ENCODE data around the gene NEK11.

The NEK11 gene

DNA sequence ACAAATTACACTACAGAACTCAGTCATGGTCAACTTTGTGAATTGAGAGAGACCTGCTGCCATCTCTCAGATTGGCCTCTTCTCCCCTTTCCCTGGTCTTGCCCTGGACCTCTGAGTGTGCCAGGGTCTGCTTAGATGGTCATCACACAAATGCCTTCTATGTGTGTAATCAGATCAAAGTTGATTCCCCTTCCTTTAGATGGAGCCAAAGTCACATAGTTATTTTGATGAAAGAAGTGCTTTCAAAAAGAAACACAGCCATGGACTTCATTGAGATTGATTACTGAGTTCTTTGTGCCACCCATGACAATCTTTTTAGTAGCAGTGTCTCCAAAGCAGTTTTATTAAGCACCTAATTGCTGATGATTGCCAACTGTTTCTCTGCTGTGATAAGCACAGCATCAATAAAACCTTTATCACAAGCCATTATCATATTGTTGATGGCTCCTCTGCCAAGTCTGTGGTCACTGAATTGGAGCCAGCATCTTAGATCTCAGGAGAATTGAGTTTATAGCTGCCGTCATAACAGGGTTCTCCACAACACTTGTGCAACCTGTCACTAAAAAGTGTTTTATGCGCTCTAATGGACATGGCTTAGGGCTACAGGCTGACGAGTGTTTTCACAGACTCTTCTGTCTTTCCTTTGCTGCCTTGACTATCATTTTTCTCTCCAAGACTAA is 205.2 kb downstream of the NEK11 start:
- DNase-seq, result no peak

DNA sequence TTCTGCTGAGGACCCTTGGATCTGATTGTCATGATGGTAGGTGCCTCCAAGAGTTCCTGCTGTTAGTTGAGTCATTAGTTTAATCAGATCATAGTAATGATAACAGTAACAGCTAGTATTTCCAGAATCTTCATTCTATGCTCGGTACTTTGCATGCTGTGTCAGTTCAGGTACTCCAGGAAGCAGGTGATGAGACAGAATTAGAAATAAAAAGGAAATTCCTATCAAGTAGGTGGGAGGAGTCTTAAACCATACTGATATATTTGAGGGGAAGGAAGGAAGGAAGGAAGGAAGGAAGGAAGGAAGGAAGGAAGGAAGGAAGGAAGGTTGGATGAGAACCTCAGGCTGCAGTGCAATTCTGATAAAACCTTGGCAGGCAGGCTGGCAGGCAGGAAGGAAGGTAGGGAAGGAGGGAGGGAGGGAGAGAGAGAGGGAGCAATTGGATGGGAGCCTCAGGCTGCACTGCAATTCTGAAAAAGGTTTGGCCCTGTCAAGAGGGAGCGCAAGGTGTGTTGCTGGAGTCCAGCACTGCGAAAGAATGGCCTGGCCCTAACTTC is 206.1 kb downstream of the NEK11 start:
- no peak for DNase-seq

DNA sequence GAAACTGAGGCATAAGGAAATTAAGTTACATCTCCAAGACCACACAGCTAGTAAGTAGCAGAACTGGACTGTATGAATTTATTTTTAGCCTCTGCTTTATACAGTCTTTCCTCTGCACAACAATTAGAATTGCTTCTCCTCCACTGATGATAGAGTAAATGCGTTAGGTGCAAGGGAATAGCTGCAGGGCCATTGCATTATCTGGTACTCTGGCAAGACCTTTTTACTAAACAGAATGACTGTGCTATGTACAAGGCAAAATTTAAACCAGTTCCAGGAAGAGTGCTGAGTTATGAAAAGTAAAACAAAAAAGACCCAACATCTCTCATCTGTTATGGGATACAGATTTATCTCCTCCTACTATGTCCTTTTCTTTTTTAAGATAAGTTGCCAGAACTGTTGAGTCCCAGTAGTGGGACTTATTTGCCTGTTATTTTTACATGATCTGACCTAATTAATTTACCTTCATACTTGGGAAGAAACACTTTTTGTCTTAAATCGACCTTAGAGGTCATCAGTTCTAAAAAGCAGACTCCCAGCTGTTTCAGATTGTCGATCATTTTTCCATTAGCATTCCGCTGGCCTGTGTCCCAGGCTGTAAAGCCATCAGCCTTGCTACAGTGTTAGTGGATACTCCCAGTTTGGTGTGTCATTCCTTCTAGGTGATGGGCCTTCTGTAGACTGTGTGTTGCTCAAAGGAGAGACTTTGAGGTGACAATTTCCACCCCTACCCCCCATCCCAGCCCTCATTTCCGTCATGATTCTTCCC is 207.4 kb downstream of the NEK11 start:
- no peak for DNase-seq

DNA sequence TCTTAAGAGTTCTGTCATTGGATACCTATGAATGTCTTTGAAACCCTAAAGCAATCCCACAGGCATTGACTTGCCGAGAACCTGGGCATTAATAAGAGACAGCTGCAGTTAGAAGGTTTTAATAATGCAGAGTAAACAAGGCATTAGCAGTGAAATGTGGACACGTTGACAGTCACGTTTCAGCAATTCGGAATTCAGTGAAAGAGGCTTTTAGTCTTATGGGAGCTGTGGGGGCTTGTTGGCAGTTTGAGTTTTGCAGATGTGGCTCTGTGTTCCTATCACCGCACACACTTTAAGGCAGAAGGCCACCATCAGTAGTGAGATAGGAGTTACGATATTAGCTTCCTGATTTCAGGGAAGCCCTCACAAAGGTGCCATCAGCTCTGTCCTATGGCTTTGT is 209.7 kb downstream of the NEK11 start:
- no peak for DNase-seq

DNA sequence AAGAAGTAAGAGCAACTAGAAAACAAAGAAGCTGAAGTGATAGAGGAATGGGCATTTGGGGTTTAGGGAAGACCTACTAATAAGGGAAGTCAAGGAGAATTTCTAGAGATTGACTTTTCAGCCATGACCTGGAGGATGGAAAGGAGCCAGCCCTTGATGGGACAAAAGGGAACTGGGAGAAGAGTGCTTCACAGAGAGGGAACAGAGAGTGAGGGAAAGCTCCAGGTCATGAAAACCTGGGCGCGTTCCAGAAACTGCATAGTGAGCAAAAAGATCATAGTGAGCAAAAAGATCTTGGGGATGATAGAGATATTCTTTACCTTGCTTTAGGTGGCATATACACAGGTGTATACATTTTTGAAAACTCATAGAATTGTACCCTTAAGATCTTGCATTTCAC is 211.8 kb downstream of the NEK11 start:
- no peak for DNase-seq

DNA sequence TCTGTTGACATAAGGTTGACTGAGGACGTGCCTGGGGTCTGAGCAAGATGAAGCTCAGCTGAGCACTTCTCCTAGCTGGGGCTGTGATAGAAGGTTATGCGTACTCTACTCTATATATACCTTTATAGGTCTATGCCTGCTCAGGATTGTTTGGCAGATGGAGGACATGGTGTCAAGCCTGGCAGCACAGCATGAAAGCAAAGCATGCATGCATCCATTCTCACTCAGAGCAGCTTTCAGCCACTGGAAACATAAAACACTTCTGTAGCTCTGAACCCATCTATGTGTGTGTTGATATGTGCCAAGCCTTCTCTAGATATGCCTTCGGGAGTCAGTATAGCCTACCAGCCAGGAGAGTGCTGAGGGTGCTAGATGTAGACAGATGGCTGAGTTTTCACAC is 212.6 kb downstream of the NEK11 start:
- DNase-seq, result no peak

DNA sequence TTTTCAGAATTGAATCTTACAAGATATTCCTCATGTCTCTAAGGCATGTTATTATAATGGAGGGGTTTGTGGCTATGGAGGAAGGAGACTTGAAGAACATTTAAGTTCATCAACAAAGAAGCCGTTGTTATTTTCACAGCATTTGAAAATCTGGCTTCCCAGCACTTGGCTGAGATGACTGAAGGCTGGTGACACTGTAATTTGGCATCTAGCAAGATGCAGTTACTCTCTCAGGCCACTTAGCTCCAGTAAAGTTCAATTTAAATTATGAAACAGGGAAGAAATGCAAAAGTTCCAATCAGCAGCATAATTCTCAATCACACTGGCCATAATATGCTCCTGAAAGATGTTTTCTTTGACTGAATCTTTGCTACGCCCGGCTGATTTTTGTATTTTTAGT is 215.5 kb downstream of the NEK11 start:
- DNase-seq, result no peak

DNA sequence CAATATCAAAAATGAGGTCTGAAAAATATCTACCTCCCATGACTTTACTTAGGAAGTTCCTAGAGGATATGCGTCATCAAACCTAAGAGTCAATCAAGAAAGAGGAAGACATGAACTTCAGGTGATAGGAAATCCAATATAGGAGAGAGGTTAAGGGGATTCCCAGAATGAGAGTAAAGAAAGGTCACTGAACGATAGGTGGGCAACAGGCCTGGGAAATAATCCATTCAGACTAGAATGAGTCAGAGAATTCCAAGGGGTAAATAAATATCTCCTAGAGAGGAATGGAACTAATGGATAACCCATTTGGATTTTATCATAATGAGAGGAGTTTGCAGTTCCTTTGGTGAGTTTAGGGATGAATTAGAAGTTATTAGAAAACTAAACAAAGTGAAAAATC is 223.8 kb downstream of the NEK11 start:
- DNase-seq, result no peak

DNA sequence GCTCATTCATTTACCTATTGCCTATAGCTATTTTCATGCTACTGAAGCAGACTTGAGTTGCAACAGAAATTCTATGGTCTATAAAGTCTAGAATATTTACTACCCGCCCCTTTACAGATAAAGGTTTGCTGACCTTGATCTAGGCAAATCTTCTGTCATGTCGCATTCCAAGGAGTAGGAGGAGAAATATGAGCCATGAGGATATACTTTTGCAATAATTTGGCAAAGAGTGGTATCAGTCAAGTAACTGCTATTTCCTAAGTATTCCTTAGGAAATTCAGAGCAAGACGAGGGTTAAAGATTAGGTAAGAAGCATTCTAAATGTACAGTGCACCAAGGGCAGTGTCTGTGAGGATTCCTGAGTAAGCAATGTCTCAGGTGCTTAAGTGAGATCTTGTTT is 233.8 kb downstream of the NEK11 start:
- DNase-seq, result no peak

DNA sequence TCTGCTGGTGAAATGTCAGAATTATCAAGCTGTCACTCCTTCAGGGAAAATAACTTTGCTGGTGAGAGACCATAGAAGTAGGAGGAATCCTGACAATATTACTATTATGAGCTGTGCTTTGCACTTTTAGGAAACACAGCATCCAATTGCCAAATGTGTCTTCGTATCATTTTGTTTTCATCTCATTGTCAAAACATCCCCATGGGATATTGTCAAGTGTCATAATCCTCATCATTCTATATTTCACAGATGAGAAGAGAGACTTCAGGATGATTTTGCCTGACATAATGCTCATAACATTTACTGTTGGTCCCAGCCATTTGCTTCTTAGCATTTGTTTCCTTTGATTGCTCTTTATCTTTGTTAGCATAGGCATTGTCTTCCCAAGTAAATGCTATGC is 234.4 kb downstream of the NEK11 start:
- DNase-seq, result no peak

DNA sequence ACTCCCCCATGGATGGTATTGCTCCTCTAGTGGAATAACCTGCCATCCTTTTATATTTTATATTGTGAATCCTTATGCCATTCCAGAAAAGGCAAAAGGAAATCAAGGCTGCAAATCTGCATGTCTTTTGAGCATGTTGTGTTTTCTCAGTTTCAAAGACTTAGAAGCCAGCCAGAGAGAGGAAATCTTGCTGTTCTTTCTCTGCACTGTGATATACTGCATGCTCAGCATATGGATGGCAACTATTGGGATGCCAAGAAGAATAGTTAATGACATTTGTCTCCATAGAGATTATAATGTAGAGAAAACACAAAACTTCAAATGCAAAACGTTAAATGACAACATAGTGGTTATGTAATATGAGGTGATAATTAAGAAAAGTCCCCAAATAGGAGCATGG is 248.9 kb downstream of the NEK11 start:
- DNase-seq, result no peak

DNA sequence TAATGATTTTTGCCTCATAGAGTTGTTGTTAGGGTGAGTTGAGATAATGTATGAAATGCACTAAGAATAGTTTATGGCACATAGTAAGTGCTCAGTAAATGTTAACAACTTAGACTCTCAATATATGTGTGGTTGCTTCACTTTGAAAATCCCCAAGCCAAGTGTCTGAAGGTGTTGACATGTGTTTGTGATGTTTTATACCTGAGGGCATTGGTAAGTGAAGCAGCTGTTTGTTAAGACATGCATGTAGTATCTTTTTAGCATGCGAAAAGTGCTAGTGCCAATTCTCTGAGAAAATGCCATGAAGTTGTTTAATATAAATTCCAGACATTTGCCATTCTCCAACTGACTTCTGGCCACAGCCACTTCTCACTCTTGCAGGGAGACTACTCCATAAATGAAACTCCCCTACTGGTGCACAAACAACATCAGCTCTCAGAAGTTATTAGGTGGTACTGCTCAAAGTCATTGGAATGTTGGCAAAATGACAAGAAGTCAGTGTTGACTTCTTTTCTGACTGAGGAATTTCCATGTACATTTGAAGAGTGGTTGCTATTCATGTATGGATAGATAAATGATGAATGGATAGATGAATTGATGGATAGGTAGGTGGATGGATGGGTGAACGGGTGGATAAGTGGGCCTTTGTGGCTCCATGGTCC is 251.3 kb downstream of the NEK11 start:
- DNase-seq, result no peak

DNA sequence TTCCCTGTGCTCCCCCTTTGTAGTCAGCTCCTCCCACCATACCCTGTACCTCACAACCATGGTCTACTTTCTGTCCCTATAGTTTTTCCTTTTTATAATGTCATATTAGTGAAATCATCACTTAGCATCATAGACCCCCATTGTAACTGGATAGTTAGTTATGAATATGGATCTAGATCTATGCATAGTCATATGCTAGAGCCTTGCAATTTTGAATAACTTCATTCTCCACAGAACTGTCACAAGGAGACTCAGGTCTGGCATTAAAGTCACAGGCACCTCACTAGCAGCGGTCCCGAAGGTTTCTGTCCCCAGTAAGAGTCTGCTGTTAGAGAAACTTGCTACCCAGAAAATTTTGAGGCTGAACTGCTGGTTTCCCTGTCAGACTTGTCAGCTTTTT is 252.9 kb downstream of the NEK11 start:
- DNase-seq, result no peak

DNA sequence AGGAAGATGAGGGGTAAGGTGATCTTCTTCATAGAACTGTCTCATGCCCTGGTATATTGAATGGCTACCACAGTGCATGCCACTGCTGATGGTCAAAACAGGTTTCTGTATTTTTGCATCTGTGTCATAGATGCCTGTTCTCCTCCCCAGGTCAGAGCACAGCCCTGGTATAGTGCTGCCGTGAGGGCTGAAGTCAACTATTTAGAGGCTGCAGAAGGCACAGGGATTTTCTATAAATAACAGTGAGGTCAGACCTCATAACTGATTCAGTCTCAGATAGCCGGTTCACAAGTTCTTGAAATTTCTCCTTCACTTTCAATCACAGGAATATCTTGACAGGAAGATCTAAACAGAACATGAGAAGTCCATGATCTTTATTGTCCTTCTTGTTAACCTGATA is 255.7 kb downstream of the NEK11 start:
- DNase-seq, result no peak

DNA sequence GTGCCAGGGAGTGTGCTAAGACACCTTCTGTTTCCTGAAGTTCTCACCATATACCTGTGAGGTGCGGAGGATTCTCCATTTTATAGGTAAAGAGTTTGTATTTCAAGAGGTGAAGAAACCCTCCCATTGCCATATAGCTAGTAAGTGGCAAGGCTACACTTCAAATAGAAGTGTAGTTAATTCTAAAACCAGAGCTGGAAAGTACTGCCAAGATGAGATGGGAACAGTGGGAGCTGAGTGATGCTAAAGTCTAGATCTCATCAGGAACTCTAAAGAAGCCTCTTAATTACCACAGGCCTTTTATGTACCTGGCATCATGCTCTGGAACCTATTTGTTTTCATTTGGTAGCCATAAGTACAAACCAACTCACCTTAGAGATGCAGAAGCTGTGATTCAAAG is 256.3 kb downstream of the NEK11 start:
- DNase-seq, result no peak

DNA sequence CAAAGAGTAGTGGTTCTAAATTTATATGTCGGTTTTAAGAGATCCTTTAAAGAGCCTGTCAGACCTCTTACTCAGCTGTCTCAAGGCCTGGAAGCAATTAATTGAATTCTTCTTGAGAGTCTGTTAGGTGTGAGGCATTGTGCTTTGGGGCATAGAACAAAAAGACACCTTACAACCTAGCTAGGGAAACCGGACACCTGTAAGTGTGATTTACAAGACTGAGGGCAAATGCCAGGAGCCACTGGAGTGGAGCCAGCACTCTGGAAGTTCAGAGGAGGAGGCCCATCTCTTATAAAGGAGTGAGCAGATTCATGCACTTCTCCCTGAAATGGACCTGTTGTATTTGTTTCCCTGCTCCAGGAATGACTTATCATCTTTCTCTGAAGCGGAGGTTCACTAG is 257.2 kb downstream of the NEK11 start:
- no peak for DNase-seq

DNA sequence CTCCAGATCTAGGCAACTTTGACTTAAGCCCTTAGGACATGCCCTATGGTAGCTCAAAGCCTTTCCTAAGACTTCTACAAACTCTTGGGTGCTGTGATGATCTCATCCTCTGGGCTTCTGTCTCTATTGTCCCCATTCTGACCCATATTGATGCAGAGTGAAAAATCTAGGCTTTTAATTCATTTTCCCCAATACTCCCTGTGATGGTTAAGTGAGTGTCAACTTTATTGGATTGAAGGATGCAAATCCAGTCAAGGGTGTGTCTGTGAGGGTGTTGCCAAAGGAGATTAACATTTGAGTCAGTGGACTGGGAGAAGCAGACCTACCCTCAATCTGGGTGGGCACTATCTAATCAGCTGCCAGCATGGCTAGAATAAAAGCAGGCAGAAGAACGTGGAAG is 257.6 kb downstream of the NEK11 start:
- no peak for DNase-seq

DNA sequence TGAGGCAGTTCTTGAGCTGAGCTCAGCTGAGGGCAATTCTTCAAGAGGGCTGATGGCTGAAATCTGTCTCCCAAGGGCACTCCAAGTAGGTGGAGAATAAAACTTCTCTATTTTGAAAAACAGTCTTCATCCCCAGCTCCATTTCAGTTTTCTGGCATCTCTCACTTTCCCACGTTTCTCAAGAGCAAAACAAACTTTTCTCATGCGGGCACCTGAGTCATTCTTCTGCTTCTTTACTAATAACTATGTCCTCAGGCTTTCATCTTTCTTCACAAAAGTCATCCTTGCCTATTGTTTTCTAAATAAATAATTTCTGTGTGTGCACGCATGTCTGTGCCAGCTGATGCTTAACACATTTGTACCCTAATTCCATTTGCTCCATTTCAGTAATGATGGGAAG is 258.8 kb downstream of the NEK11 start:
- DNase-seq, result no peak

DNA sequence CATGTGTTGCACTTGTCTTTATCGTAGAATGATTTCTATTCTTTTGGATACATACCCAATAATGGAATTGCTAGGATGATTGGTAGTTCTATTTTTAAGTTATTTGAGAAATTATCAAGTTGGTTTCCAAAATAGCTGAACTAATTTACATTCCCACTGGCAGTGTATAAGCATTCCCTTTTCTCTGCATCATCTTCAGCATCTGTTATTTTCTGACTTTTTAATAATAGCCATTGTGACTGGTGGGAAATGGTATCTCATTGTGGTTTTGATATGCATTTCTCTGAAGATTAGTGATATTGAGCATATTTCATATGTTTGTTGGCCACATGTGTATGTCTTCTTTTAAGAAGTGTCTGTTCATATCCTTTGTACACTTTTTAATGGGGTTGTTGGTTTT is 273.2 kb downstream of the NEK11 start:
- no peak for DNase-seq

DNA sequence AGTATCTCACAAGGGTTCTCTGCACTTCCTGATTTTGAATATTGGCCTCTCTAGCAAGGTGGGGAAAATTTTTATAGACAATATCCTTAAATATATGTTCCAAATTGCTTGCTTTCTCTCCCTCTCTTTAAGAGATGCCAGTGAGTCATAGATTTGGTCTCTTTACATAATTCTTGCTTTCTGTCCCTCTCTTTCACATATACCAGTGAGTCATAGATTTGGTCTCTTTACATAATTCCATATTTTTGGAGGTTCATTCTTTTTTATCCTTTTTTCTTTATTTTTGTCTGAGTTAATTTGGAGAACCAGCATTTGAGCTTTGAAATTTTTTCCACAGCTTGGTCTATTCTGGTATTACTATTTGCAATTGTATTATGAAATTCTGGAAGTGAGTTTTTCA is 277.2 kb downstream of the NEK11 start:
- no peak for DNase-seq

DNA sequence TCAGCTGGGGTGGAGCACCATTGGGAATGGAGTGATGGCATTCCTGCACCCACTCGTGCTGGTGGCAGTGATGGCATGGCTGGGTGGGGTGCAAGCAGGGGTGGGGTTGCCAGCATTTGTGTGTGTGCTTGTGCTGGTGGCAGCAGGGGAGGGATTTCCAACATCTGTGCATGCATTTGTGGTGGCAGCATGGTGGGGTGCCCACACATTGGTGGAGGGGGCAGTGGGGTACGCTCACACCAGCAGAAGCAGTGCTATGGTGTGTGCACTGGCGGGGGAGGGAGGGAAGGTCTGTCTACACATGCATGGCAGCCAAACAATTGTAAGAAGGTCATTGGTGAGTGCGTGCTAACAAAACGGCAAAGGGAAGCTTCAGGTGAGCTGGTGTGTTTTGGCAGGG is 278.2 kb downstream of the NEK11 start:
- DNase-seq, result no peak

DNA sequence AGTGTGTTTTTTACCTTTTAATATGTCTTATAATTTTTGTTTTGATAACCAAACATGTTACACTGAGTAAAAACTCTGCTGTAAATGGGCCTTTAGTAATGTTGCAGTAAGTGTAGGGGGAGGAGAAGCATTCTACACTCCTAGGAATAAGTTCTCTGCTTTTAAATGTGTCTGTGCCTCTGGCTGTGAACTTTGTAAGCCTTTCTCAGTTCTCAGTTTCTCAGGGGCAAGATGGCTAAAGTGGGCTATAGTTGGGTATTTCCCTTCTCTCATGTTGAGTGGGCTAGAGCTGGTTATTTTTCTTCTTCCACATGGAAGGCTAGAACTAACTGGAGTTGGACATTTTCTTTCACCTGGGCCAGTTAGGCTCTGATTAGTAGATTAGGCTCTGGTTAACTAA is 279.6 kb downstream of the NEK11 start:
- DNase-seq, result no peak

DNA sequence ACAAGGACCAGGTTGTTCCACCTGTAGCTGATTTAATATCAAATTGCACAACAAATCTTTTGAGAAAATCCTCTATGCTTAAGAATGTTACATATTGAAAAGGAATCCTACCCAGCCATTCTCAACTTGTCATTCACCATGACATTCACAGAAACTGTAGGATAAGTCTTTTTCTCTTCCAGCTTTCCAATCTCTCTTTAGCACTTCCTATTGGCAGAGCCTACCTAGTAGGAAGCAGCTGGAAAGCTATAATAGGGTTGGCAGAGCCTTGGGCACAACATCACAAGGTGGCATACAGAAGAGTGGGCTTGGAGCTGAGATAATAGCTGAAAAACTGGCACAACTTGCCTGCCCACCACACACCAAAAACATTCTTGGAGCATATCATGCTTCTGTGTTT is 287.6 kb downstream of the NEK11 start:
- DNase-seq, result no peak

DNA sequence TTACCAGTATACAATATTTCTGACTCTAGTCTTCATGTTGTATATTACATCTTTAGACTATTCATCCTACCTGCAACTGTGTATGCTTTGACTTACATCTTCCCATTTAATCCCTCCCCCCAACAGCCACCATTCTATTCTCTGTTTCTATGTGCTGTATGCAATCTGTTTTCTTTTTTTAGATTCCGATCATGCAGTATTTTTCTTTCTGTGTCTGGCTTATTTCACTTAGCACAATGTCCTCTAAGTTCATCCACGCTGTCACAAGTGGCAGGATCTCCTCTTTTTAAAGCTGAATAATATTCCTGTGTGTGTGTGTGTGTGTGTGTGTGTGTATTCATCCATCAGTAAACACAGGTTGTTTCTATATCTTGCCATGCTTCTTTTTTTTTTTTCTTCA is 288.5 kb downstream of the NEK11 start:
- DNase-seq, result no peak
